Natural killer cell (primary cell): ENCODE results near the gene SCD5. TPM values are rescaled to one million over a fixed set of nuclear protein-coding genes. Genes with fewer than 3 reads are reported as not detected.
"Not testable (repeated sequence)": the region's sequence is repeated elsewhere in the genome, so short reads cannot be mapped to it uniquely, and the experiment has no call there.

Experiments
- ATAC-seq, 3 donors: fragments of 150-1000 bp in 2 of 3; fragments of 200-7000 bp in 1 of 3; cut with Tn5 transposase; 1 replicate in 1 of 3; 2 replicates in 2 of 3; pipeline ENCODE4 v1.10.0; 2021; ENCODE audit warnings: mild to moderate bottlenecking in 2 of 3, moderate library complexity in 2 of 3
- DNase-seq, 2 donors: peaks; one replicate each; pipeline versions ENCODE4 v3.0.0 to v3.0.0-alpha.2; 2013 to 2021; ENCODE audit warnings: mixed read lengths in 1 of 2
- H3K27ac ChIP-seq: one replicate; pipeline ENCODE4 v1.5.1; 2013; ENCODE audit warnings: mild to moderate bottlenecking, low read length
- H3K27me3 ChIP-seq: one replicate; pipeline ENCODE4 v1.6.1; 2013; ENCODE audit warnings: low read length; ENCODE audit not compliant: control insufficient read depth, insufficient read depth
- H3K36me3 ChIP-seq: one replicate; pipeline ENCODE4 v1.6.1; 2013; ENCODE audit warnings: low read length; ENCODE audit not compliant: control insufficient read depth, insufficient read depth
- H3K4me1 ChIP-seq: one replicate; pipeline ENCODE4 v1.6.1; 2013; ENCODE audit warnings: low read length; ENCODE audit not compliant: control insufficient read depth, insufficient read depth
- H3K4me3 ChIP-seq: one replicate; pipeline ENCODE4 v1.5.1; 2013; ENCODE audit warnings: low read length
- H3K9me3 ChIP-seq: one replicate; pipeline ENCODE4 v1.6.1; 2013; ENCODE audit warnings: low read length; ENCODE audit not compliant: control insufficient read depth, insufficient read depth
- H3K27ac Mint-ChIP-seq, 2 donors: one replicate each; pipeline ENCODE4 v1.8.0; 2022; ENCODE audit warnings: mild to moderate bottlenecking in 2 of 2, mixed read lengths in 2 of 2, moderate library complexity in 1 of 2
- H3K27me3 Mint-ChIP-seq, 2 donors: one replicate each; pipeline ENCODE4 v1.8.0; 2022; ENCODE audit warnings: low read depth in 2 of 2, mixed read lengths in 2 of 2
- H3K36me3 Mint-ChIP-seq: one replicate; pipeline ENCODE4 v1.8.0; 2022; ENCODE audit warnings: mixed read lengths
- H3K4me1 Mint-ChIP-seq, 2 donors: one replicate each; pipeline ENCODE4 v1.8.0; 2022; ENCODE audit warnings: mixed read lengths in 2 of 2
- H3K4me3 Mint-ChIP-seq: one replicate; pipeline ENCODE4 v1.8.0; 2022; ENCODE audit warnings: mild to moderate bottlenecking, moderate library complexity, mixed read lengths
- H3K9me3 Mint-ChIP-seq, 2 donors: one replicate each; pipeline ENCODE4 v1.8.0; 2022; ENCODE audit warnings: mixed read lengths in 2 of 2
- CTCF ChIP-seq: fragments of 200-600 bp; IDR thresholded peaks from one replicate; pipeline ENCODE4 v1.8.0; 2022; ENCODE audit warnings: antibody characterized with exemption
- WGBS: methylation state at CpG from one replicate; pipeline ENCODE4 v1.1.7; 2013; ENCODE audit warnings: missing lambda C conversion rate; ENCODE audit not compliant: insufficient coverage; 5-methylcytosine and 5-hydroxymethylcytosine counted together
- intact Hi-C: fragments of 100-400 bp; cut with micrococcal nuclease; formaldehyde crosslinking; loops from one replicate; pipeline ENCODE4 v1.14.2; 2022
- total RNA-seq, 4 donors: library from RNA; stranded (reverse); fragments of 120-200 nt in 1 of 4; gene quantifications; one replicate each; pipeline versions ENCODE4 v1.2.3 to v1.2.4, GENCODE V29; 2013 to 2022

SCD5 gene
- total RNA-seq, 3 donors from 2014 or later (not counting 1 experiment from before 2014, with no cell fraction given), result 8.9 to 11.6 (median 9.0) TPM

GRCh38 chr4:82820689-82821088 is 22.1 kb upstream of the SCD5 start:
- Histone ChIP-seq H3K4me3 (no peak overlapping the region), H3K36me3 (peaks cover 66% of the 10 kb centered on the region), H3K4me1 (no peaks in the 10 kb centered on the region), H3K27me3 (no peaks in the 10 kb centered on the region), H3K9me3 (no peaks in the 10 kb centered on the region), H3K27ac (no peak overlapping the region)
- TF ChIP-seq CTCF, result no peak
- no peak for DNase-seq
- peaks cover 50% of the 10 kb centered on the region for H3K36me3 Mint-ChIP-seq
- intact Hi-C loops, result no loop called here
- no peaks in the 10 kb centered on the region for H3K9me3 Mint-ChIP-seq
- H3K4me1 Mint-ChIP-seq, result no peaks in the 10 kb centered on the region
- H3K4me3 Mint-ChIP-seq, result no peak overlapping the region
- ATAC-seq, result no peak
- H3K27ac Mint-ChIP-seq, result no peak overlapping the region
- H3K27me3 Mint-ChIP-seq, result no peaks in the 10 kb centered on the region
- WGBS, result 71% methylated on average over 1 of the region's 2 CpGs

- ATAC-seq, result no peak
These were observed 20.4 kb upstream of the SCD5 start for GRCh38 chr4:82818664-82819662.

GRCh38 chr4:82816874-82817273 is 18.3 kb upstream of the SCD5 start:
- H3K27ac Mint-ChIP-seq, H3K27me3 ChIP-seq, H3K27ac ChIP-seq, DNase-seq, ATAC-seq, H3K4me1 Mint-ChIP-seq, intact Hi-C loops, H3K27me3 Mint-ChIP-seq, H3K9me3 ChIP-seq, H3K4me3 Mint-ChIP-seq, H3K4me3 ChIP-seq, H3K4me1 ChIP-seq, H3K9me3 Mint-ChIP-seq: not testable (repeated sequence)
- H3K36me3 Mint-ChIP-seq, result peaks cover 25% of the 10 kb centered on the region
- over 99% methylated on average over 6 of the region's 6 CpGs for WGBS
- H3K36me3 ChIP-seq, result peaks cover 31% of the 10 kb centered on the region

More at GRCh38 chr4:82818664-82819662, 20.4 kb upstream of the SCD5 start:
- no peak overlapping the region for H3K4me3 ChIP-seq
- WGBS, result 88% methylated on average over 2 of the region's 2 CpGs
- Mint-ChIP-seq H3K27me3 (no peaks in the 10 kb centered on the region), H3K9me3 (no peaks in the 10 kb centered on the region), H3K4me3 (no peak overlapping the region), H3K4me1 (no peaks in the 10 kb centered on the region), H3K36me3 (peaks cover 39% of the 10 kb centered on the region), H3K27ac (peak overlapping the region in 1 of 2 donors; percentile 59)
- no peak overlapping the region for H3K27ac ChIP-seq
- H3K4me1 ChIP-seq, result no peaks in the 10 kb centered on the region
- intact Hi-C loops, result no loop called here
- DNase-seq, result no peak
- no peaks in the 10 kb centered on the region for H3K9me3 ChIP-seq
- peaks cover 50% of the 10 kb centered on the region for H3K36me3 ChIP-seq
- H3K27me3 ChIP-seq, result no peaks in the 10 kb centered on the region
- no peak for TF ChIP-seq CTCF

GRCh38 chr4:82814034-82814433 is 15.4 kb upstream of the SCD5 start:
- no peak for DNase-seq
- ATAC-seq, result no peak
- Histone ChIP-seq H3K9me3 (no peaks in the 10 kb centered on the region), H3K27ac (no peak overlapping the region), H3K4me3 (no peak overlapping the region), H3K4me1 (no peaks in the 10 kb centered on the region), H3K36me3 (peaks cover 9% of the 10 kb centered on the region), H3K27me3 (no peaks in the 10 kb centered on the region)
- Mint-ChIP-seq H3K36me3 (peaks cover 7% of the 10 kb centered on the region), H3K4me3 (no peak overlapping the region), H3K9me3 (no peaks in the 10 kb centered on the region), H3K27ac (no peak overlapping the region), H3K27me3 (no peaks in the 10 kb centered on the region), H3K4me1 (peaks cover 0 to 6% of the 10 kb centered on the region in 2 donors)
- TF ChIP-seq CTCF, result no peak
- intact Hi-C loops, result no loop called here
- 91% methylated on average over 1 of the region's 1 CpG for WGBS
